ENCODE measurements around the gene CNTROB.

GRCh38 chr17:7995724-7996123 lies 63.7 kb downstream of the CNTROB start:
- no peak for TF ChIP-seq CTCF (conservative IDR thresholded peaks at IDR 0.05; ENCODE audit: low read length)
- TF ChIP-seq EZH2phosphoT487 (IDR thresholded peaks at IDR 0.05; ENCODE audit: borderline replicate concordance, low read depth, low read length) = no peak
